ENCODE data around the gene OTUD7B. TPM values are rescaled to one million over a fixed set of nuclear protein-coding genes. Genes with fewer than 3 reads are reported as not detected.

The OTUD7B gene
- total and polyA plus RNA-seq, 10 of the 15 experiments (the other 5 are each of a cell fraction or from before 2014, with no cell fraction given): 1.7 to 24.9 (median 6.6) TPM

DNA sequence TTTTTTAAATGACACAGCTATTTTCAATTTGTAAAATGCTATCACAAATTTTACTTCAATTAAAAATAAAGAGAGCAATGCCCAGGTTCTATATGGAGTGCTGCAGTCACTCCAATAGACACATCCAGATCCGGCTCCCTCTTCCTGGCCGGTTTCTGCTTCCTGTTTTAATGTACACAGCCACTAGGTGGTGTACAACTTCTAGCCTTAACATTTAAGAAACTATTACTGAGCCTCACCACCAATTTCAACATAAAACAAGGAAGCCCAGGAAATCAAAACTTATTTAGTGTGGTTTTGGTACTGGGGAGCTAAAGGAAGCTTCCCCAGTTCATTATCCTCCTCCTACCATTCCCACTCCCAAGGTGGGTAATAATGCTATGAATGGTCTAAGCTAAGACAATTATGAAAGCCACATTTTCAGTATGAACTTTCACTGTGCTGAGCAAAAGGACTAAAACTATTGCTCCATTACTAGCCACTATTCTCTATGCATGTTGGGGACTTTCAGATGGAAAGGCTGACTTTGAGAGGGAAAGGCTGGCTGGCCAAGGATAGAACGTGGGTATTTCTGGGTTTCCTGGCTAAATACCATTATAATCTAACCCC lies 48.4 kb downstream of the OTUD7B start:
- Histone ChIP-seq H3K79me2 (ENCODE audit: control insufficient read depth, insufficient read depth, low read length) (no peaks in the 10 kb centered on the region), H3K9ac (ENCODE audit: control insufficient read depth, insufficient read depth, low read length) (no peak overlapping the region), H3K4me3 (no peak overlapping the region), H2AFZ (ENCODE audit: control insufficient read depth, low read depth, low read length) (peak overlapping the region; percentile 79), H3K36me3 (ENCODE audit: control insufficient read depth in 2 of 2, insufficient read depth in 2 of 2, low read length in 1 of 2) (peaks cover 9 to 17% of the 10 kb centered on the region in 2 experiments), H3K27ac (ENCODE audit: control insufficient read depth, insufficient read depth) (peak overlapping the region; percentile 2), H4K20me1 (ENCODE audit: control insufficient read depth, insufficient read depth) (no peaks in the 10 kb centered on the region), H3K4me2 (ENCODE audit: control insufficient read depth, insufficient read depth) (no peak overlapping the region), H3K27me3 (replicated peaks in 1 of 2; ENCODE audit: control insufficient read depth in 2 of 2, insufficient read depth in 2 of 2, low read length in 1 of 2) (no peaks in the 10 kb centered on the region), H3K4me1 (ENCODE audit: control insufficient read depth, insufficient read depth, low read length) (peaks cover 4% of the 10 kb centered on the region), H3K9me3 (replicated peaks; ENCODE audit: control insufficient read depth, insufficient read depth, low read length) (no peaks in the 10 kb centered on the region; the same call in 2 of the 3 replicates)
- ATAC-seq (peak; percentile 92), FAIRE-seq (peak; percentile 72), DNase-seq (ENCODE audit: low read depth, low spot score) (peak; percentile 34)
- WGBS (ENCODE audit: insufficient coverage, insufficient replicate concordance, low lambda C conversion rate, missing lambda C conversion rate): 26% methylated on average over 3 of the region's 3 CpGs
- ChIA-PET CTCF (interaction anchor here (0.6 to 3.3 kb wide), 54 partner anchors 9 to 844 kb away, joined by 3 to 69 read pairs (median 4); partner anchors contain the start of genes OTUD7B, SF3B4 and VPS45), SMC1A (ENCODE audit: uncharacterized antibody, unreplicated experiment) (interaction anchor here (0.6 to 4.9 kb wide), 45 partner anchors 9 to 257 kb away, joined by 3 to 51 read pairs (median 4); partner anchors contain the start of gene VPS45), POLR2A (interaction anchor here (1.1 kb wide), 1 partner anchor 73 kb away, joined by 4 read pairs; no protein-coding TSS in a partner anchor), RAD21 (ENCODE audit: unreplicated experiment) (interaction anchor here (0.6 to 3.0 kb wide), 21 partner anchors 14 to 225 kb away, joined by 3 to 43 read pairs (median 4); partner anchors contain the start of gene VPS45)
- in situ Hi-C loops (cut with MboI) (loop anchor here (5.0 kb wide), 2 partner anchors 85 to 205 kb away; no protein-coding TSS in a partner anchor), intact Hi-C loops (cut with micrococcal nuclease; ENCODE audit: unreplicated experiment) (loop anchor here (1.0 to 5.0 kb wide), 5 partner anchors 45 to 225 kb away; no protein-coding TSS in a partner anchor)
- BruUV-seq (replicated peaks): no TSS peak
- TF ChIP-seq HDAC6 (IDR thresholded peaks at IDR 0.05; ENCODE audit: unreplicated experiment) (no peak), SMC3 (IDR thresholded peaks at IDR 0.05; ENCODE audit: borderline replicate concordance, low read length) (peak; percentile 87), CBFB (IDR thresholded peaks at IDR 0.05; ENCODE audit: low read depth) (no peak), RAD21 (IDR thresholded peaks at IDR 0.05; ENCODE audit: insufficient read depth, low read depth, low read length) (peak; percentile 90), NFIC (IDR thresholded peaks at IDR 0.05; ENCODE audit: low read depth, low read length) (peak; percentile 24; the same call in 1 of the 2 replicates), RB1 (IDR thresholded peaks at IDR 0.05; ENCODE audit: borderline replicate concordance) (0 out of 2 replicates have a peak, but pooled peaks have one; percentile 51), LARP7 (IDR thresholded peaks at IDR 0.05) (no peak), RUNX3 (IDR thresholded peaks at IDR 0.05; ENCODE audit: low read length) (peak; percentile 63; the same call in 1 of the 2 replicates), DPF2 (IDR thresholded peaks at IDR 0.05) (no peak), MEF2A (IDR thresholded peaks at IDR 0.05; ENCODE audit: insufficient read depth, low read depth, low read length) (no peak), ZZZ3 (IDR thresholded peaks at IDR 0.05; ENCODE audit: control insufficient read depth, insufficient read length, low read depth) (no peak), SPI1 (IDR thresholded peaks at IDR 0.05; ENCODE audit: borderline replicate concordance, insufficient read depth, low read depth, low read length) (peak; percentile 32; the same call in 1 of the 2 replicates), ELK1 (IDR thresholded peaks at IDR 0.05; ENCODE audit: low read depth, low read length) (no peak)
- TF ChIP-seq, protein P1, sequence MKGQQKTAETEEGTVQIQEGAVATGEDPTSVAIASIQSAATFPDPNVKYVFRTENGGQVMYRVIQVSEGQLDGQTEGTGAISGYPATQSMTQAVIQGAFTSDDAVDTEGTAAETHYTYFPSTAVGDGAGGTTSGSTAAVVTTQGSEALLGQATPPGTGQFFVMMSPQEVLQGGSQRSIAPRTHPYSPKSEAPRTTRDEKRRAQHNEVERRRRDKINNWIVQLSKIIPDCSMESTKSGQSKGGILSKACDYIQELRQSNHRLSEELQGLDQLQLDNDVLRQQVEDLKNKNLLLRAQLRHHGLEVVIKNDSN (IDR thresholded peaks at IDR 0.05; ENCODE audit: borderline replicate concordance, extremely low read length, insufficient read depth, low read depth, low read length): no peak
- TF ChIP-seq, protein P2, sequence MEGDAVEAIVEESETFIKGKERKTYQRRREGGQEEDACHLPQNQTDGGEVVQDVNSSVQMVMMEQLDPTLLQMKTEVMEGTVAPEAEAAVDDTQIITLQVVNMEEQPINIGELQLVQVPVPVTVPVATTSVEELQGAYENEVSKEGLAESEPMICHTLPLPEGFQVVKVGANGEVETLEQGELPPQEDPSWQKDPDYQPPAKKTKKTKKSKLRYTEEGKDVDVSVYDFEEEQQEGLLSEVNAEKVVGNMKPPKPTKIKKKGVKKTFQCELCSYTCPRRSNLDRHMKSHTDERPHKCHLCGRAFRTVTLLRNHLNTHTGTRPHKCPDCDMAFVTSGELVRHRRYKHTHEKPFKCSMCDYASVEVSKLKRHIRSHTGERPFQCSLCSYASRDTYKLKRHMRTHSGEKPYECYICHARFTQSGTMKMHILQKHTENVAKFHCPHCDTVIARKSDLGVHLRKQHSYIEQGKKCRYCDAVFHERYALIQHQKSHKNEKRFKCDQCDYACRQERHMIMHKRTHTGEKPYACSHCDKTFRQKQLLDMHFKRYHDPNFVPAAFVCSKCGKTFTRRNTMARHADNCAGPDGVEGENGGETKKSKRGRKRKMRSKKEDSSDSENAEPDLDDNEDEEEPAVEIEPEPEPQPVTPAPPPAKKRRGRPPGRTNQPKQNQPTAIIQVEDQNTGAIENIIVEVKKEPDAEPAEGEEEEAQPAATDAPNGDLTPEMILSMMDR (IDR thresholded peaks at IDR 0.05 in 2 of 3, conservative IDR thresholded peaks at IDR 0.05 in 1 of 3; ENCODE audit: control insufficient read depth in 2 of 3, extremely low read depth in 1 of 3, insufficient read depth in 1 of 3, low read depth in 3 of 3, low read length in 3 of 3): peak; percentile 50 to 73 (median 71); a peak in 5 of 6 replicates
